ENCODE measurements around the gene KITLG. TPM values are rescaled to one million over a fixed set of nuclear protein-coding genes. Genes with fewer than 3 reads are reported as not detected.

KITLG gene
- total and polyA plus RNA-seq, 3 experiments from 2014 or later = 0.33 to 0.49 TPM; not detected in 1

DNA sequence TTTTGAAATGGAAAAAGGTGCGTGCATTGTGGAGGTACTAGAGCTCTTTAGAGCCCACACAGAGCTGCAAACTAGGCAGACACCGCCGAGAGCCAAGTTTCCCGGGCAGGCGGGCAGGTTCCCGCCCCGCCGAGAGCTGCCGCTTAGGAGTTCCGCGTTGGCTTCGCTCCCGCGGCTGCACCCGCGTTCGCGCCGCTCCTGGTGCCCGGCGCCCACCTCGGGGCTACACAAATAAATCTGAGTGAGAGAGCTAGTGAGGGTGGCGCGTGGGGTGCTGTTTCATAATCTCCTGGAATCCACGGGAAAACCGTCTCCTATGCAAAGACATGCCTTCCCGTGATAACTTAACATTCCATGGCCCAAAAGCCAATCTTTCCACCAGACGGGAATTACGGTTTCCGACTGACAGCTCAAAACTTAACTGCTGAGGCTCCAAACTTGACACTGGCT lies 645 bp downstream of the KITLG start:
- DNase-seq = no peak
- Mint-ChIP-seq H3K27ac (no peak overlapping the region), H3K27me3 (peaks cover 20 to 35% of the 10 kb centered on the region in 2 donors), H3K4me3 (peak overlapping the region in 2 of 7 donors; percentile 33 to 41), H3K9me3 (no peaks in the 10 kb centered on the region), H3K4me1 (peaks cover 0 to 13% (median 10%) of the 10 kb centered on the region in 3 donors), H3K36me3 (no peaks in the 10 kb centered on the region)
- H3K4me3 ChIP-seq (ENCODE audit: low read length) = no peak overlapping the region
- no peaks in the 10 kb centered on the region for H3K9me3 ChIP-seq (ENCODE audit: low read length)
- no peaks in the 10 kb centered on the region for H3K4me1 ChIP-seq (ENCODE audit: insufficient read depth, low read length)
- H3K36me3 ChIP-seq (ENCODE audit: insufficient read depth, low read length) = no peaks in the 10 kb centered on the region
- H3K27ac ChIP-seq (ENCODE audit: low read depth, low read length) = no peak overlapping the region
- POLR2A ChIA-PET = no interaction called here
- H3K27me3 ChIP-seq (ENCODE audit: insufficient read depth, low read length, poor library complexity, severe bottlenecking) = no peaks in the 10 kb centered on the region
- CTCF ChIA-PET = no interaction called here

DNA sequence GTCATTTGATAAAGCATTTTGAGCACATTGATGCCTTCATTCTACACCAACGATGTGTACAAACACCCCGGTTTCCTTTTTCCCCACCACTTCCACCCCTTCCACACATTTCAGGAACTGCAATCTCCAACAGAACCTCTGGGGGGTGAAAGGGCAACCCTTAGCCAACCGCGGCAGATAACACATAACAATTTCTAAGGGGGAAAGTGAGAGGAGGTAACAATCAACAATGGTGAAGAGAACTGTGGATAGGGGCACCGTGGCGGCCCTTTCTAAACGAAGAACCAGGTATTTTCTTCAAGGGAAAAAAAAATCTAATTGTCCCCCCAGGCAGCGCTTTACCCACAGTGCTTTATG lies 1.1 kb downstream of the KITLG start:
- H3K36me3 ChIP-seq (ENCODE audit: insufficient read depth, low read length) = no peaks in the 10 kb centered on the region
- H3K9me3 Mint-ChIP-seq = no peaks in the 10 kb centered on the region
- no peaks in the 10 kb centered on the region for H3K9me3 ChIP-seq (ENCODE audit: low read length)
- no peak overlapping the region for H3K4me3 Mint-ChIP-seq
- H3K4me1 ChIP-seq (ENCODE audit: insufficient read depth, low read length) = no peaks in the 10 kb centered on the region
- POLR2A ChIA-PET = no interaction called here
- H3K4me3 ChIP-seq (ENCODE audit: low read length) = no peak overlapping the region
- CTCF ChIA-PET = no interaction called here
- no peak overlapping the region for H3K27ac ChIP-seq (ENCODE audit: low read depth, low read length)
- H3K27ac Mint-ChIP-seq = no peak overlapping the region
- no peaks in the 10 kb centered on the region for H3K36me3 Mint-ChIP-seq
- H3K4me1 Mint-ChIP-seq = peaks cover 0 to 13% (median 10%) of the 10 kb centered on the region in 3 donors
- DNase-seq = no peak
- H3K27me3 ChIP-seq (ENCODE audit: insufficient read depth, low read length, poor library complexity, severe bottlenecking) = no peaks in the 10 kb centered on the region
- peaks cover 20 to 35% of the 10 kb centered on the region in 2 donors for H3K27me3 Mint-ChIP-seq

DNA sequence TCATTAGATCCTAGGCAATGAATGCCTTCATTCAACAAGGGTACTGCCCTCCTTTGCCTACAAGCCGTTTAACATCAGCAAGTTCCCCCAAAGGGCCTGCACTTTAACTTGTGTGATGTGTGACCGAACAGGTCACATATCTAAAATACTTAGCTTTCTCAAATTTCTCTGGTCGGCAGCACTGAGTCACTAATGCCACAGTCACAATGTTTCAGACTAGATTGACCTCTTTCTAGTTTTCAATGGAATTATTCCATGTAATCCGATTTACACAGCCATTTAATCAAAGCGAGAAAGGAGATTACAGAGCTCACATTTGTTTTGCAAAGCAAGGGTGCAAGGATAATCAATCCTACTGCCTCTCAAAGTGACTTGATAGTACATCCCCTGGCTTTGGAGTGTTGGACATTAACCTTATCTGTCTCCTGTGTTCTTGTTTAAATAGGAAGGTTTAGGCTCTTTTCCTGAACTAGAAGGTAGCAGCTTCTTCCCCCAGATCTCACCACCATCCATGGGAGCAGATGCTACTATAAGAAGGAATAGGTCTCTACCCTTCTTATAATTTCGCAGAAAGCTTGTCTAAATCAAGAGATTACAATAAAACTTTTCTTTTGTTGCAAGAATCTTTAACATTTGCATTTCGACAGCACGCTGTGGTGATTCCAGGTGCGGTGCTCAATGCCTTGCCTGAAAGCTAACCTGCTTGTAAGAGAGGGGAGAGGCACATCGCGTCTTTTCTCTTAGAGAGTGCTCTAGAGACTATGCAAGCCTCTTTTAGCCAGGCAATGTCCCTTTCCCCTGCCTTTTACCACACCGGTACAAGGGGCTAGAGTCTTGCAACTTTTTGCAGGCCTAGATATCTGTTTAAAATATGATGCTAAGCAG lies 1.8 kb downstream of the KITLG start:
- Histone ChIP-seq H3K36me3 (ENCODE audit: insufficient read depth, low read length) (no peaks in the 10 kb centered on the region), H3K27ac (ENCODE audit: low read depth, low read length) (no peak overlapping the region), H3K4me1 (ENCODE audit: insufficient read depth, low read length) (no peaks in the 10 kb centered on the region), H3K9me3 (ENCODE audit: low read length) (no peaks in the 10 kb centered on the region), H3K27me3 (ENCODE audit: insufficient read depth, low read length, poor library complexity, severe bottlenecking) (no peaks in the 10 kb centered on the region), H3K4me3 (ENCODE audit: low read length) (no peak overlapping the region)
- Mint-ChIP-seq H3K4me3 (no peak overlapping the region), H3K4me1 (peaks cover 0 to 13% (median 10%) of the 10 kb centered on the region in 3 donors), H3K36me3 (no peaks in the 10 kb centered on the region), H3K27ac (no peak overlapping the region), H3K27me3 (peaks cover 20 to 35% of the 10 kb centered on the region in 2 donors), H3K9me3 (no peaks in the 10 kb centered on the region)
- no peak for DNase-seq
- ChIA-PET POLR2A (no interaction called here), CTCF (no interaction called here)

DNA sequence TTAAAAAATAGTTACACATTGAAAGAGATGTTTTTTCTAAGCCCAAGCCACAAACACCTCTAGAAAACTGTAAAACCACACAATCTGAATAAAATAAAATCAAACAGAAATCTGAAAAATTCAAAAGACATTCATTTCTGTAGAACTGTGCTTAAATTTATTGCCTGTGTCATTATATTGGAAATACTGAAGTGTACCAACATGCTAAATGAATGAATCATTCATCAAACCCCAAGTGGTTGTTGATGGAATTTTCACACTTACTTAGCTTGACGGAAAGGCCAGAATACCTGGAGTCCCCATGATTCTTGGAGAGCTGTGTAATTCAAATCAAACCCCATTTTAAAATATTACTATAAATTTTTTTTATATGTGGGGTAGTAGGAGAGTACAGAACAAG lies 2.7 kb downstream of the KITLG start:
- H3K36me3 ChIP-seq (ENCODE audit: insufficient read depth, low read length) = no peaks in the 10 kb centered on the region
- no peak for DNase-seq
- peaks cover 16 to 33% of the 10 kb centered on the region in 2 donors for H3K27me3 Mint-ChIP-seq
- no peak overlapping the region for H3K4me3 ChIP-seq (ENCODE audit: low read length)
- no peak overlapping the region for H3K27ac ChIP-seq (ENCODE audit: low read depth, low read length)
- H3K4me3 Mint-ChIP-seq = no peak overlapping the region
- no peaks in the 10 kb centered on the region for H3K36me3 Mint-ChIP-seq
- H3K9me3 Mint-ChIP-seq = no peaks in the 10 kb centered on the region
- H3K9me3 ChIP-seq (ENCODE audit: low read length) = no peaks in the 10 kb centered on the region
- H3K4me1 Mint-ChIP-seq = peaks cover 0 to 13% (median 10%) of the 10 kb centered on the region in 3 donors
- H3K4me1 ChIP-seq (ENCODE audit: insufficient read depth, low read length) = no peaks in the 10 kb centered on the region
- H3K27me3 ChIP-seq (ENCODE audit: insufficient read depth, low read length, poor library complexity, severe bottlenecking) = no peaks in the 10 kb centered on the region
- ChIA-PET POLR2A (no interaction called here), CTCF (no interaction called here)
- no peak overlapping the region for H3K27ac Mint-ChIP-seq

DNA sequence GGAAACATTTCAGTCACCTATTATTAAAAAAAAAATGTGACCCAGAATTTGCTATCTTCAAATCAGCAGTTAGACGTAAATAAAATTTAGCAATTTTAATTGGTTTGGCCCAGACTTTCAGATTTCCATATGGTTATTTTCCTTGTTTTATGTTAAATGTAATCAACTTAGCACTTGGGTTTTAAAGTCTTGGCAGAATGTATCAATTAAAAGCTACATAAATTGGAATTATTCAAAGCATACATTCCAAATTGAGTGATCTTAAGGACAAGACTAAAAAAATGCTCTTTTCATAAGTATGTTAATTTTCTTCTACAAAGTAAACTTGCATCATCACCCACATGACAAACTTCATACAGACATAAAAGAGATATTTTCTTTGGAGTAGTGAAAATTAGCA lies 3.4 kb downstream of the KITLG start:
- no peaks in the 10 kb centered on the region for H3K9me3 ChIP-seq (ENCODE audit: low read length)
- H3K27me3 ChIP-seq (ENCODE audit: insufficient read depth, low read length, poor library complexity, severe bottlenecking) = no peaks in the 10 kb centered on the region
- H3K4me3 ChIP-seq (ENCODE audit: low read length) = no peak overlapping the region
- CTCF ChIA-PET = no interaction called here
- Mint-ChIP-seq H3K27ac (no peak overlapping the region), H3K36me3 (no peaks in the 10 kb centered on the region), H3K27me3 (peaks cover 16 to 30% of the 10 kb centered on the region in 2 donors), H3K9me3 (no peaks in the 10 kb centered on the region), H3K4me1 (peaks cover 0 to 13% (median 10%) of the 10 kb centered on the region in 3 donors), H3K4me3 (no peak overlapping the region)
- no peaks in the 10 kb centered on the region for H3K4me1 ChIP-seq (ENCODE audit: insufficient read depth, low read length)
- H3K27ac ChIP-seq (ENCODE audit: low read depth, low read length) = no peak overlapping the region
- no peaks in the 10 kb centered on the region for H3K36me3 ChIP-seq (ENCODE audit: insufficient read depth, low read length)
- DNase-seq = no peak
- POLR2A ChIA-PET = no interaction called here

DNA sequence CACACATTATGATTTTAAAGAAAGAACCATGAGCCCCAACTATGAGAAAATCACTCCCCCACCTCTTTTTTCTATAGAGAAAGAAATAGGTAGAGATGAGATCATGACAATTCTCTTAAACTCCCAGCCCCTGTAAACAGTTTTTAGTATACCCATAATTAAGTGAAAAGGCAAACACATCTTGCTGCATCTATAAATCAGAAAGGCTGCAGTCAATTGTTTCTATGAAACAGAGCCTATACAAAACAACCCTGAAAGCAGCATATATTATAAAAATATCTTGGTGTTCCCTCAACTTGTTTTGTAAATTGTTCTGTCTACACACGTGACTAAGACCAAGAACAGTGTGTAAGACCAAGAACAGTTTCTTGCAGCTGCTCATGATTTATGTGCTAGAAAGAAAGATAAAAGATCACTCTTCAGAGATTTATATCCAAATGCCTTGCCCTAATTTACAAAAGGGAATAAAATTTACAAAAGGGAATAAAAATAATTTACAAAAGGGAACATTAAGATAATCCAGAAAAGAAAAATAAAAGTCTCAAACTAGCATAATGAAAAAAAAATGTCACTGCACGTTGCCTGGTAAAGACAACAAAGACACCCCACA lies 4.8 kb downstream of the KITLG start:
- H3K4me3 ChIP-seq (ENCODE audit: low read length) = no peak overlapping the region
- H3K27ac ChIP-seq (ENCODE audit: low read depth, low read length) = no peak overlapping the region
- no peaks in the 10 kb centered on the region for H3K9me3 ChIP-seq (ENCODE audit: low read length)
- POLR2A ChIA-PET = no interaction called here
- no peaks in the 10 kb centered on the region for H3K27me3 ChIP-seq (ENCODE audit: insufficient read depth, low read length, poor library complexity, severe bottlenecking)
- Mint-ChIP-seq H3K4me3 (no peak overlapping the region), H3K27me3 (peaks cover 13 to 25% of the 10 kb centered on the region in 2 donors), H3K36me3 (no peaks in the 10 kb centered on the region), H3K27ac (no peak overlapping the region), H3K9me3 (no peaks in the 10 kb centered on the region), H3K4me1 (peaks cover 0 to 13% (median 10%) of the 10 kb centered on the region in 3 donors)
- H3K4me1 ChIP-seq (ENCODE audit: insufficient read depth, low read length) = no peaks in the 10 kb centered on the region
- H3K36me3 ChIP-seq (ENCODE audit: insufficient read depth, low read length) = no peaks in the 10 kb centered on the region
- DNase-seq = no peak
- CTCF ChIA-PET = no interaction called here

DNA sequence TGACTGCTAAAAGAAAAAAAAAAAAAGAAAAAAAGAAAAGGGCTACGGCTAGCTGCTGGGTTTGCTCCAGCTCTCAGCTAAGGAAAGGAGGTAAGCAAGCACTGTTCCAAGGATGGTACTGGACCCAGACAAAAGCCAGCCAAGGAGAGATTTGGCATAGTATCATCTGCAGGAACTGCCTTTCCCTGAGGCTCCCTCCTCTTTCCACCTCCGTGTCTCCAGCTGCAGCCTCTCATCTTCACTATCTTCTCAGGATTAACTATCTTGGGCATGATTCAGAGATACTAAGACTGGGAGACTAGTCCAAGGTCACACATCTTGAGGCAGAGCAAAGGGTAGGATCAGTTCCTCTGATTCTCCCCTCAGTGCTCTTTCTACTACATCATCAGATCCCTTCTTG lies 6.0 kb downstream of the KITLG start:
- DNase-seq = no peak
- ChIA-PET CTCF (no interaction called here), POLR2A (no interaction called here)
- H3K4me3 Mint-ChIP-seq = no peak overlapping the region
- Histone ChIP-seq H3K27ac (ENCODE audit: low read depth, low read length) (no peak overlapping the region), H3K9me3 (ENCODE audit: low read length) (no peaks in the 10 kb centered on the region), H3K4me3 (ENCODE audit: low read length) (no peak overlapping the region), H3K4me1 (ENCODE audit: insufficient read depth, low read length) (no peaks in the 10 kb centered on the region), H3K27me3 (ENCODE audit: insufficient read depth, low read length, poor library complexity, severe bottlenecking) (no peaks in the 10 kb centered on the region), H3K36me3 (ENCODE audit: insufficient read depth, low read length) (no peaks in the 10 kb centered on the region)
- H3K27me3 Mint-ChIP-seq = peaks cover 5 to 16% of the 10 kb centered on the region in 2 donors
- peaks cover 0 to 4% (median 4%) of the 10 kb centered on the region in 3 donors for H3K4me1 Mint-ChIP-seq
- H3K9me3 Mint-ChIP-seq = no peaks in the 10 kb centered on the region
- no peaks in the 10 kb centered on the region for H3K36me3 Mint-ChIP-seq
- no peak overlapping the region for H3K27ac Mint-ChIP-seq

DNA sequence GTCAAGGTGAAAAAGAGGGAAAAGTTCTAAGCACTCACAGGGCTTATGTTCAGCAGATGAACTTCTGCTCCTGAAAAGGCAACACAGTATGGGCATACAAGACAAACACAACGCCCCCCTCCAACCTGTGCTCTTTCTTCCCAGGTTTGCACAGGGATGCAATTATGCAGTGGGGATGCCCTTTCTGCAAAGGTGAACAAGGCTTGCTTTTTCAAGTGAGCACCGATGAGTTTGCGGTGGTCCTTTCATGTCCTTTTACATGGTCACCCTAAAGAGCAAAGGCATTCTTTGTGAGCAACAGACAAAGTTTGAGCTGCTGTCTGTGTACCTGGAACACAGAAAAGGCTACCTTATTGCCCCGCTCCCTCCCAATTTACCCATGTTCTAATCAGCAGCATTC lies 6.7 kb downstream of the KITLG start:
- Mint-ChIP-seq H3K27me3 (peaks cover 4 to 10% of the 10 kb centered on the region in 2 donors), H3K9me3 (no peaks in the 10 kb centered on the region), H3K4me1 (no peaks in the 10 kb centered on the region), H3K36me3 (no peaks in the 10 kb centered on the region), H3K27ac (no peak overlapping the region), H3K4me3 (no peak overlapping the region)
- no peak overlapping the region for H3K27ac ChIP-seq (ENCODE audit: low read depth, low read length)
- no peaks in the 10 kb centered on the region for H3K27me3 ChIP-seq (ENCODE audit: insufficient read depth, low read length, poor library complexity, severe bottlenecking)
- no peak overlapping the region for H3K4me3 ChIP-seq (ENCODE audit: low read length)
- no peak for DNase-seq
- no peaks in the 10 kb centered on the region for H3K9me3 ChIP-seq (ENCODE audit: low read length)
- no peaks in the 10 kb centered on the region for H3K4me1 ChIP-seq (ENCODE audit: insufficient read depth, low read length)
- H3K36me3 ChIP-seq (ENCODE audit: insufficient read depth, low read length) = no peaks in the 10 kb centered on the region
- CTCF ChIA-PET = no interaction called here
- POLR2A ChIA-PET = no interaction called here
